NCI-H524 (cell line): ENCODE data around the gene FAM227A.

Experiments used
- DNase-seq, 2 experiments: peaks; one replicate each; lab custom pipeline; 2025; lab: John Stamatoyannopoulos, UW

The FAM227A gene

DNA sequence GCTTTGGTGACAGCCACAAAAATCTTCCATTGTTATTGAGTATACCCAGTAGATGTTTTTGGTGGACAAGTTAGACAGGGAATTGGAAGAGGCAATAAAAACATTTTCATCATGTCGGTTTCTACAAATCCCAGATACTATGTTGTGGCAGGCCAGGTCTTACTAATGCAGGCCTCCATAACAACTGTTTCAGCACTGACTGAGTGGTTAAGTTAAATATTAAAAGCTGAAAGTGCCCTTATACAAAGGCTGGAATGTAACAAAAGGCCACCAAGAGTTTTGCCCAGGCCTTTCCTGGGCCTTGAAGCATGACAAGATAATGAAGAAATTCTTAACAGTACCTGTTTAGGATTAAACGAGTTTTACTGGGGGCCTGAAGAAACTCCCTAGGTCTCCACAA lies 115.5 kb downstream of the FAM227A start:
- DNase-seq, result no peak

- no peak for DNase-seq
Observed at GRCh38 chr22:38531251-38531938, 124.8 kb downstream of the FAM227A start.
